GM19043 (cell line): ENCODE data around the gene PPIF.

Experiments
- ATAC-seq: cut with Tn5 transposase; IDR thresholded peaks from one replicate; pipeline ENCODE4 v1.9.1; 2021; ENCODE audit warnings: low read depth; ENCODE audit not compliant: unreplicated experiment

Gene PPIF

GRCh38 chr10:79346388-79347225, 662 bp upstream of the PPIF start:
- ATAC-seq: no peak

- peak; percentile 57 for ATAC-seq
Observed at GRCh38 chr10:79347894-79348639, 798 bp downstream of the PPIF start.

GRCh38 chr10:79348640-79348988, 1.3 kb downstream of the PPIF start:
- no peak for ATAC-seq

- no peak for ATAC-seq
Observed at GRCh38 chr10:79349072-79349491, 1.8 kb downstream of the PPIF start.

GRCh38 chr10:79349766-79350406, 2.6 kb downstream of the PPIF start:
- no peak for ATAC-seq

- no peak for ATAC-seq
Observed at GRCh38 chr10:79350407-79351154, 3.3 kb downstream of the PPIF start.

- ATAC-seq: no peak
Observed at GRCh38 chr10:79351332-79351731, 4.1 kb downstream of the PPIF start.

GRCh38 chr10:79352035-79352877, 5.0 kb downstream of the PPIF start:
- no peak for ATAC-seq

- ATAC-seq: no peak
Observed at GRCh38 chr10:79353000-79353406, 5.7 kb downstream of the PPIF start.

GRCh38 chr10:79353726-79354125, 6.5 kb downstream of the PPIF start:
- no peak for ATAC-seq

- ATAC-seq: no peak
Observed at GRCh38 chr10:79354141-79354540, 6.9 kb downstream of the PPIF start.

- ATAC-seq: no peak
Observed at GRCh38 chr10:79354615-79355014, 7.3 kb downstream of the PPIF start.

GRCh38 chr10:79355420-79356017, 8.2 kb downstream of the PPIF start:
- ATAC-seq: no peak

GRCh38 chr10:79356104-79356503, 8.8 kb downstream of the PPIF start:
- no peak for ATAC-seq

GRCh38 chr10:79357180-79357579, 9.9 kb downstream of the PPIF start:
- no peak for ATAC-seq

- ATAC-seq: no peak
Observed at GRCh38 chr10:79358811-79359210, 11.5 kb downstream of the PPIF start.

GRCh38 chr10:79359816-79360498, 12.7 kb downstream of the PPIF start:
- ATAC-seq: no peak

GRCh38 chr10:79360499-79361342, 13.5 kb downstream of the PPIF start:
- ATAC-seq: no peak
